Activated CD8-positive, alpha-beta memory T cell treated with anti-CD3 and anti-CD28 coated beads for 24 hours (primary cell): Measurements from ENCODE around the gene COL1A2.
A peak's percentile ranks its signal among the peaks of the same experiment; 100 is the strongest.

Source experiments
- DNase-seq: peaks from one replicate; pipeline ENCODE4 v3.0.0-alpha.2; 2020

Gene COL1A2

DNA sequence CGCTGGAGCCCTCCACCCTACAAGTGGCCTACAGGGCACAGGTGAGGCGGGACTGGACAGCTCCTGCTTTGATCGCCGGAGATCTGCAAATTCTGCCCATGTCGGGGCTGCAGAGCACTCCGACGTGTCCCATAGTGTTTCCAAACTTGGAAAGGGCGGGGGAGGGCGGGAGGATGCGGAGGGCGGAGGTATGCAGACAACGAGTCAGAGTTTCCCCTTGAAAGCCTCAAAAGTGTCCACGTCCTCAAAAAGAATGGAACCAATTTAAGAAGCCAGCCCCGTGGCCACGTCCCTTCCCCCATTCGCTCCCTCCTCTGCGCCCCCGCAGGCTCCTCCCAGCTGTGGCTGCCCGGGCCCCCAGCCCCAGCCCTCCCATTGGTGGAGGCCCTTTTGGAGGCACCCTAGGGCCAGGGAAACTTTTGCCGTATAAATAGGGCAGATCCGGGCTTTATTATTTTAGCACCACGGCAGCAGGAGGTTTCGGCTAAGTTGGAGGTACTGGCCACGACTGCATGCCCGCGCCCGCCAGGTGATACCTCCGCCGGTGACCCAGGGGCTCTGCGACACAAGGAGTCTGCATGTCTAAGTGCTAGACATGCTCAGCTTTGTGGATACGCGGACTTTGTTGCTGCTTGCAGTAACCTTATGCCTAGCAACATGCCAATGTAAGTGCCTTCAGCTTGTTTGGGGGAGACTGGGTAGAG lies at the start of gene COL1A2:
COL1A2 (plus strand) TSS at position 459 of the 704 bp plus-strand sequence; CDS start at position 596, 137 bp downstream.
- peak; percentile 61 for DNase-seq

DNA sequence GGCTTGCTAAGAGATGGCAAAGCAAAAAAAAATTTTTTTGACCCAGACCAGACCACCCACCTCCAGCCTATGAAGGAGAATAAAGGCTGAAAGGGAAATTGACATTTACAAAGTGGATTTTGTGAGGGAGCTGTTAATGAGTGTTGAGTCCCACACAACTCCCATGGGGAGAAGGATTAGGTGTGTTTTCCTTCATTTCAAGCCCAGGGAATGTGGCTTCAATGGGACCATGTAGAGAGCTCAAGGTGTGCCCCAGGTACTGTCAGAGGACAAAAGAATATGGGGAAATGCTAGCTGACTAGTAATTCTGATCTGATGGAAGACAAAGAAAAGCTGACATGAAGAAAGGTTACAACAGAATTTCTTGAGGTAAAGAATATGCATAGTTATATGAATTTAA lies 48.8 kb upstream of the COL1A2 start:
- no peak for DNase-seq

DNA sequence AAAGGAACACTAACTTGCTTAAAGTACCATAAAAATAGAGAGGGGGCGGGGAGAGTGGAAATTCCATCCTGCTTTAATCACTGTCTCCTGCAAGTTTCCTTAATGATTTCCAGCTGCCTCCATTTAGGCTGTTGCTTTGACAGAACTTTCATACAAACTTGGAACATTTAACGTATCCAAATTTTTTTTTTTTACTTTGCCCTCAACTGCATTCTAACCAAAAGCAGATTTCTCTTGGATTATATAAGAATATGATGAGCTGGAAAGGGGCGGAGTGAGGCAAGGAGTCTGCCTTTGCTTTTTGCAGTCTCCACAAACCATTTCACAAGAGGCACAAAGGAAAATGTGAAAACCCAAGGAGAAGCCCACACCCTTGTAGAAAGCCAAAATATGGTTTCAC lies 46.6 kb upstream of the COL1A2 start:
- no peak for DNase-seq

DNA sequence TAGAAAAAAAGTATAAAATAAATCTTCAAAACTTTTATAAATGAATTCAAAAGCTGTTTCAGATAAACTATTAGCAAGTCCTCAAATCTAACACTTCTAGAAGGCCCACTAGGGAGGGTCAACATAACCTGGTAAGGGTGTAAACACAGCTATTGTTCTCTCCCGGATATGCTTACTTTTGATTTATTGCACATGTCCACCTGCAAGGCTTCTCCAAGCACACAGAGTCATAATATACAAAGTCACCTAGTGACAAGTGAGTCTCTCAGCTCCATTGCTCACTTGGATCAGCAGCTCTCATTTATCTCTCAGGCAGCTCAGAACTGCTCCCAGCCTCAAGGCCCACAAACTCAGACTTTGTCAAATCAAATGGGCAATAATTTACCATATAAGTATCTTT lies 44.0 kb upstream of the COL1A2 start:
- DNase-seq = no peak

DNA sequence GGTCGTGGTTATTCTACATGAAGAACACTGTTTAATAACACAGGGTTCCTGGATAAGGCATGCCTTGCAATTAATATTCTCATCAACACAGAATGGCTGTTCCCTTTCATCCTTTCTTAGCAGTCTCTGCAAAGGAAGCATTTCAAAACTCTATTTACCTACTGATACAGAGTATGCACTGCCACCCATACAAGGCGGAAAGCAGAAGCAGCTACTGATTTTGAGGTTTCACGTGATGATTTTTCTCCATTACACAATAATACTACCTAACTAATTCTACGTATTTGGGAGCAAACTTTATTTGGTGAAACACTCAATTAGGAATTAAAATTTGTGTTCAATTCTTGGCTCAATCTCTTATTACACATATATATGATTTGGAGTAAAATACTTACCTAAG lies 43.0 kb upstream of the COL1A2 start:
- DNase-seq = no peak

DNA sequence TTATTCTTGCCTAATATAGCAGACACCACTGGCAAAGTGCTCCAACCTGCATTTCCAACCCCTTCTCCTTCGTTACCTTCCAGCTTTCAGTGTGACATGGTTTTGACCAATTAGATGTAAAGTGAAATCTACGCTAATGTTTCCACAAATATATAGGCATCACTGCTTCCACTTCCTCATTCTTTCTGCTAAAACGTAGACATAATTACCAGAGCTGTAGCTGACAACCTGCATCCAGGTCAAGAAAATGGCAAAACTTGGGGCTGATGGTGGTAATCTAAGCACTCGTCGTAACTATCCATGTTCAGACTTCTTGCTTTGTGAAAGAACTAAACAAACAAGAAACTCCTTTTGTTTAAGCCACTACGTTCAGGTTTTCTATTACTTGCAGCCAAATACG lies 41.8 kb upstream of the COL1A2 start:
- DNase-seq = no peak

DNA sequence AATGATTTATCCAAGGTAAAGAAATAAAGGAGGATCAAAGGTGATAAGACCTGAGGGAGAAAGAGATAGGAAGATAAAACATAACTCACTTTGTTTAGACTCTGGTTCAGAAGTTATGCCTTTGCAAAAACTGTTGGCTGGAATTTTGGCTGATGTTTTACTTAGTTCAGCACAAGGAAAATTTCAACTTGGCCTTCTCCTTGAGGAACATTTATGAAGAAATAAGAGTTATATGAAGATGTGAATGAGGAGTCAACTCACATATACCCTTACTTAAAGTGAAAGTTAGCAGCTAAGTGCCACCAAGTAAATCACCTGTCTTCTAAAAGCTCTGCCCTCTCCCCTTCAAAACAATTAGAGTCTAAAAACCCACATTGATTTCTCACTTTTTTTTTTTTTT lies 39.7 kb upstream of the COL1A2 start:
- no peak for DNase-seq

DNA sequence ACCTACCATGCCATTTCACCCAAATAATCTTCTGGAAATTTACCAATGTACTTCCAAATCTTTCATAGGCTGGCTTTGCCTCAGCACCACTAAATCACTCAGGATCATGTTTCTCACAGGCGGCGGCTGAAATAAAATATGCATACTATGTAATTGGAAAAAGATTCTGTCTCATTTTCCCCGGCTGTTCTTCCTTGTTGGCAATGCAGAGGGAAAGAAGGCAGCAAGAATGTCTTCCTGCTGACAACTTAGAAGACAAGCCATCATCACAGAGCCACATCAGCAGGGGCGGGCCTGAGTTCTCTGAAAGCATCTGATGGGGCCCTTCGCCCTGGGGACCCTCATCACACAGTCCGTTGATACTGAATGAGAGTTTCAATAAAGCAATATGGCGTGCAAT lies 39.2 kb upstream of the COL1A2 start:
- no peak for DNase-seq

DNA sequence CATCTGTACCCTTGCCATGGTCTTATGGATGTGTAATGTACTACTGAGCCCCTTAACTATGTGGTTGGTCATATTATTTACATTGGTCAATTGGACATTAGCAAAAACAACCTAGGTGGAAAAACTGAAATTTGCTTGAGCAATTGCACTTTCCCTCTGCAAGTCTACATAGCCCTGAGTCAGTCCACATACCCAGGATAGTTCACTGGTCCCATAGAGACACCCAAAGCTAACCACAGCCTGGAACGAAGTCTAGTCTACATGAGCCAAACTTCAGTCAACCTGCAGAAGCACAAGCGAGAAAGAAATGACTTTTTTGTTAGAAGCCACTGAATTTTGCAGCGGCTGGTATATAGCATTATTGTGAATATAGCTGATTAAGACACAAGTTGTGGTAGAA lies 37.6 kb upstream of the COL1A2 start:
- no peak for DNase-seq

DNA sequence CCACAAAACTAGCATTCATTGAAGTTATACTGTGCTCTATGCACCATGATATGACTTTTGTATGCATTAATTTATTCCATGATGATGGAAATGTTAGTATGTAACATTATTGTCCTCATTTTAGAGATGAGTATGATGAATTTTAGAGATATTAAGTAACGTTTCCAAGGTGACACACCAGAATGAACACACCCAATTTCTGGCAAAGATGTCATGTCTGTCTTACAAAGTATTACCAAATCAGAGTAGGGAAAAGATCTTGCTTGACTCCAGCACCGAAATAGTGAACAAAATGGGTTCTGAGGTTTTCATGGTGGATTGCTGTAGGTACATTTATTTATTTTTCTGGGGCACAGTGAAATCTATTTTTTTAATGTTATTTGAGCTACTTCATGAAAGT lies 33.8 kb upstream of the COL1A2 start:
- DNase-seq = no peak

DNA sequence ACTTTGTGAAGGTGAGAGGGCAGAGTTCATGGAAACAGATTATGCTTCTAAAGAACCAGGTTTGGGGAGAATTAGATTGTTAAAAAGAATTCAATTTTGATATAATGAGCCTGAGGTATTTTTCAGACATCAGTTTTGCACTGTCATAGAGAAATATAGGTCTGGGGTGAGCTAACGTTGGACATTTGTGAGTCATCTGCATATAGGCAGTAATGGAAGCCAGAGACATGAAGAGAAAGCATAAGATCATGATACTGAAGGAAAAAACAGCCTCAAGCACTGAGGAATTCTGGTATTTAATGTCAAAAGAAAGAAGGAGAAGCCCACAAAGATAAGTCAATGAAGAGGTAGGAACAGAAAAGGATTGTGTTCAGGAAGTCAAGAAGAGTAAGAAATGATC lies 32.4 kb upstream of the COL1A2 start:
- no peak for DNase-seq

DNA sequence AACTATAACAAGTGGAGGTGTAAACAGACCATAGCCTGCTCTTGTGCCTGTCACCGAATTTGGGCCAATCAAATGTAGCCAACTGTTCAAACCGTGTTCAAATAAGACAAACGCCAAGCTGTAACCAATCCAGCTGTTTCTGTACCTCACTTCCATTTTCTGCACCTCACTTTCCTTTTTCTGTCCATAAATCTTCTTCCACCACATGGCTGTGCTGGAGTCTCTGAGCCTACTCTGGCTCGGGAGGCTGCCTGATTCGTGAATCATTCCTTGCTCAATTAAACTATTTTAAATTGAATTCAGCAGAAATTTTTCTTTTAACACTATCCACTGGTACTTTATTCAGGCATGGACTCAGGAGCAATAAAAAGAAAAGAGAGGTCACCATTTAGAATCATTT lies 29.9 kb upstream of the COL1A2 start:
- DNase-seq = no peak

DNA sequence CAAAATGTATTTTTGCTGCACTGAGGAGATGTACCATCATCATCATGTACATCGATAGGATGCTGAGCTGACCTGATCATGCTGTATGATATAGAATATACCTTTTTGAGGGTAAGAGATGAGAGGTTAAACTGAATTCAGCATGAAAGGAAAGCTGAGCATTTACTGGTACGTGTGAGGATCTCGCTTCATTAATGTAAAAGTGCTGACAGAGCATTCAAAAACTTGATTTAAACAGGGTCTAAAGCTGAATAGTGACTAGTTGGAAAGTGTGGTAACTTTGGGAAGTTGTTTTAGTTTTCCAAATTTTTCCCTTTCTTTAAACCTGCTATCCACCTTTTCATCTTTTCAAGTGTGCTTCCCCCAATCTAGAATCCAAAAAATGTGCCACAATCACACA lies 28.5 kb upstream of the COL1A2 start:
- no peak for DNase-seq

DNA sequence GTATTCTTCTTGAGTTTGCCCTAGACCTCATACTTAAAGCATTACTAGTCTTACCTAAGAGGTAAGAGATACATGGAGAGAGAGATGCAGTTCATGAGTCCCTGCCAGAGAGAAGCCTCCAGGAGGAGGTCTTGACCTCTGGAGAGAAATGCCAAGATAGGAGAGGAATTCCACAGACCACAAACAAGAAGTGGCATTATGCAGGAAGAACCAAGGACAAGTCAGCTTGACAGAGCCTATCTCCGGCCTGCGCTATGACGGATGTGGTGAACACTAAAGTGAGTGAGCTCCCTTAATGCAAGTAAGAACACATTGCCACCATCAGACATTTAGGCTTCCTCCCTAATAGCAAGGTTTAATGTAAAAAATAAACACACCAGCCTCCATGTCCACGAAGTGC lies 27.9 kb upstream of the COL1A2 start:
- DNase-seq = no peak

DNA sequence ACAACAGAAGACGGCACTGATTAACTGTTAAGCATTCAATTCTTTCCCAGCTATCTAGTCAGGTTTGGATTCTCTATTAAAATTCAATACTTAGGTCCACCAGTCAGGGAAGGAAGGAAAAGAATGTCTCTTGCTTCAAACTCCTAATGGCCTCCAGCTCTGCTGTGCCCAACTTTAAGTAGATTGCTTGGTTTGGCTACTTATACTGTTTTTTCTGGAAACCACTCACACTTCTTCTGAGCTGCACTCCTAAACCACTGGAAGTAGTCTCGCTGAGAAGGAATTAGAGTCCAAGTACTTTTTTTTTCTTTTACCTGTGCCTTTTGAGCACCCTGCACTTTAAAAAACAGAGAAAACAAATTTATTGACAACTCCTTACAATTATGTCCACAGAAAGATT lies 26.7 kb upstream of the COL1A2 start:
- no peak for DNase-seq

DNA sequence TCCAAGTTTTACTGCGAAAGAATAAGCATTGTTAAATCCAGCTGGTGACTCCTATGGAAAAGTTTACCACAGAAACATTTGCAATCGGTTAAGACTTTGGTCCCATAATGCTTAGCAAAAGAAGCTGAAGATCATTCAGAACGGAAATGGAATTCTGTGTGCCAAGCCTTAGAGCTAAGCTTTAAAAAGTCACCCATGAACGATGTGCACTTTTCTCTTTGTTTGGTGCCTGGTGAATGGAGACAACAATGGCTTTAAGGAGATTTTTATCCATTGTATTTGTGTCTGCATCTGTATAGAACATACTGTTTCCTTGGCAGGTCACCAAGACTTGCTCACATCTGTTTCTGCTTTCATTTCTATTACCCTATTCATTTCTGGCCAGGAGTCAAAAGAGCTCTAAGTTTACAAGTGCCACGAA lies 26.3 kb upstream of the COL1A2 start:
- no peak for DNase-seq

DNA sequence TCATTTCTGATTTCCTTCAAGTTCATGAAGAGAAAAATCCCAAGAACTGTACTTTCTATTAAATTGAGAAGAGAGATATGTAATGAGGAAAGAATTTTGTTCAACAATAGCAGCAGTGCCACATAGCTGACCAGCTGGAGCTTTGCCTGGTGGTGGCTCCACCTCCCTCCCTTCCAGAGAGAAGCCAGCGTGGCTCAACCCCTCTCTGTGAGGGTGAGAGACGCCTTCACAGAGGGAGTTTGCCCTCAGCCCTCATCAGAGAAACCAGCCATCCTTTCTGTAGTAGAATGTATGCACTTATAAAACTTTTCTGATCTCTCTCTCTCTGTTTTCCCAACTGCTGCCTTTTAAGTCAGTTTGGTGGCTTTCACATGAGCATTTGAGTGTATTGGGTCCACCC lies 20.5 kb upstream of the COL1A2 start:
- no peak for DNase-seq

DNA sequence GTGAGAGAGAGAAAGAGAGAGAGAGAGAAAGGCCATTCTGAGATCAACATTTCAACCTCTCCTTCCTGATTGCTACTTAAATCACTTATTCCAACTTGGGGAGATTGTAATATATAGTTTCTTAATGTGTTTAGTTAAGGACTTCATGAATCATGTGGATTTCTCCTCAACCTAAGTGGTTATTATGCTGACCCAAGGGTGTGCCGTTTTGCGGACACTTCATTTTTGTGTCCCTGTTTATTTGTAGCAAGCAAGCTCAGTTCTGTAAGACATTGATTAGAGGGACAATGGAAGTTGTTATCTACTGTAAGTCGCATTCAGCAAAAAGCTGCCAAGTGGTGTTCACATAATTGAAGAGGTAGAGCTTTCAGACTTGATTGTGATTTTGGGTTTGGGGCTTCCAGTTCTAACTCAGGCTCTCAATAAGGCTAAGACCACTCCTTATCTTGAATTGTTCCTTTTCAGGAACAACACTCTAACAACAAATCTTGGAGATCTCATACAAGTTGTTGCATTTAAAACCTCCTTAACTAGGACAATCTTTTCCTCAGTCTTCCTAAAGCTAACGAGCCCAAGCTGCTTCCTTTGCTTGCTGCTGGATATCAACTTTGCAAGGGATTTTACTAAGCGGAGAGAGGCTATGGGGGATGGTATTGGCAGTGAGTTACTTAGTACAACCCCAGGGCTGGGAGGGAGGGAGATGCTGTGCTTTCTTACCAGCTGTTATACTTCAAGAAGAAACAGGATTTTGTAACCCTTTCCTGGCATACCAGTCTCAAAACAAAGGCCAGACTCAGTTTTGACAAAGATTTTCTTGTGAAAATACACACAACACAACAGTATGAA lies 19.8 kb upstream of the COL1A2 start:
- no peak for DNase-seq

DNA sequence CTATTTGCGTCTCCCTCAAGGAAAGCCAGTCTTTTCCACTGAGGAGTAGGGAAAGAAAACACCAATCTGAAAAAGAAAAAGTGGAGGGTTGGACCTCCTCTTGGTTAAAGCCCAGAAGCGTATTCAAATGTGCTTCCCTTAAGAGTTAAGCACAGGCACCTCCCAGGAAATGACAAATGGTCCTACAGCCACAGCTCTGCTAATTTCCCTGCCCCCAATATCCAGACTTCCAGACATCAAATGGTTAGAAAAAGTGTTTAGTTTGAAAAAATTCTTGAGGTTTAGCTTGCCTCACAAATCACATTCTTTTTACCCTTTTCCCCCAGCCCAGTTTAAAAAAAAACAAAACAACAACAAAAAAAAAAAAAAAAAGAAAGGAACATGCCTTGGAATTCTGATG lies 19.0 kb upstream of the COL1A2 start:
- no peak for DNase-seq

DNA sequence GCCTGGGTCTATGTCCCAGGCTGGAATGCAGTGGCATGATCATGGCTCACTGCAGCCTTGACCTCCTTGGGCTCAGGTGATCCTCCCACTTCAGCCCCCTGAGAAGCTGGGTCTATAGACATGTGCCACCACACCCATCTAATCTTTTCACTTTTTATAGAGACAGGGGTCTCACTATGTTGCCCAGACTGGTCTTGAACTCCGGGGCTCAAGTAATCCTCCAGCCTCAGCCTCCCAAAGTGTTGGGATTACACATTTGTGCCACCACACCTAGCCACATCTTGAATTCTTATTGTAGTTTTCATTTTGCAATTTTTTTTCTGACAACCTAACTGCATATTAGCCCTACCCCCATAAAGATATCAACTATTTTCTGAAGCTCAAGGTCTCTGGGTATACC lies 18.4 kb upstream of the COL1A2 start:
- DNase-seq = no peak

DNA sequence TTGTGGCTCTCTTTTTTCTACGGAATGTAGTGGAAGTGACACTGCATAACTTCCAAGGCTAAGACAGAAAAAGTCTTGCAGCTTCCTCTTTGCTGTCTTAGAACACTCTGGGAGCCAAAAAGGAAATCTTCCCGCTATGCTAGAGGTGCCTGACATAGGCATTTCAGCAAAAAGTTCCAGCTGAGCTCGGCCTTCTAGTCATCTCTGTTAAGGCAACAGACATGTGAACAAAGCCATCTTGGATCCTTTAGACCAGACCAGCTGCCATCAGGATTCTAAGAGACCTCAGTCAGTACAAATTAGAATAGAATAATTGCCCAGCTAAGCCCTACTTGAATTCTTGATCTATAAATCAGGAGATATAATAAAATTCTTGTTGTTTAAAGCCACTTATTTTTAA lies 16.3 kb upstream of the COL1A2 start:
- DNase-seq = no peak

DNA sequence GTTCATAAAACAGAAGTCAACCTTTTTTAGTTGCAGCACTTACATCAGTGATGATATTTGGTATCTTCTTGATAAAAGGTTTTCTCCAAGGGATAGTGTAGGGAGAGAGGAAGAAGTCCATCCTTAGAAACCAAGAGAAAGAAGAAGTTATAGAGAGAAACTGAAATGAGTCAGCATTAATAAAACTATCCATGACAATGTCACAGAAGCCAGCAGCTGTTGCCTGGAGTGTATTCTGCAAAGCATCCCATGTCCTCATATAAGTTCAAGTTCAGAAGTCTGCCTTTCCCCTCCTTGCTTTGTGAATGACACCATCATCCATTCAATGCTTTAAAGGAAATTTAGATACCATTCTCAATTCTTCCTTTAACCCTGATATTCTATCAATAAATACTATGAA lies 14.4 kb upstream of the COL1A2 start:
- no peak for DNase-seq

DNA sequence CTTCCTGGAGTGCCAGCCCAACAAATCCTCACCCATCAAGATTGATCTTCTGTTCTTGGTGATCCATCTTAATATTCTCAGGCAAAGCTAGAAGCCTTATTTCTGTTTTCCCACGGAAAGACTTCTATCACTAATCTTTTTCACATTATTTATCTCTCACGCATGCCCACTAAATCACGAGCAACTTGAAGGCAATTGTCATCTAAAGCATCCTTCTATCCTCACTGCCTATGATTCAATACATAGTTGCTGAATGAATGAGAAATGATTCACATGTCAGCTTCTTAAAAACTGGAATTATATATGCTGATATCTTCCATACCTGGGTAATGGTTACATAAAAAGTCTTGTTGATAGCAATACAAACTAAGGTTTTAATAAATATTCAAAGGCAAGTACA lies 12.6 kb upstream of the COL1A2 start:
- DNase-seq = no peak

DNA sequence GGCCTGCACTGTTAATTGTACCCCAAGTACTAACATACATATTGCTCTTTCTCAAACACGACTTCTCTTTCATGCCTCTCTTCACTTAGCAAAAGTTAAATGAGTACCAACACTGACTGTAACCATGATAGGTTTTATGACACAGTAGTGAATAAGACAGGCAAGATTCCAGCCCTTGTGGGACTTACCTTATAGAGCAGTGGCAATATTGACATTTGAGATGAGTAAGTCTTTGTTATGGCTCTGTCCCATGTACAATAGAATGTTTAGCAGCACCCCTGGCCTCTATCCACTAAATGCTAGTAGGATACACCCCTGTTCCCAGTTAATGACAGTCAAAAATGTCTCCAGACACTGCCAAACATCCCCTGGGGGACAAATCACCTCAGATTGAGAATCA lies 11.9 kb upstream of the COL1A2 start:
- DNase-seq = no peak

DNA sequence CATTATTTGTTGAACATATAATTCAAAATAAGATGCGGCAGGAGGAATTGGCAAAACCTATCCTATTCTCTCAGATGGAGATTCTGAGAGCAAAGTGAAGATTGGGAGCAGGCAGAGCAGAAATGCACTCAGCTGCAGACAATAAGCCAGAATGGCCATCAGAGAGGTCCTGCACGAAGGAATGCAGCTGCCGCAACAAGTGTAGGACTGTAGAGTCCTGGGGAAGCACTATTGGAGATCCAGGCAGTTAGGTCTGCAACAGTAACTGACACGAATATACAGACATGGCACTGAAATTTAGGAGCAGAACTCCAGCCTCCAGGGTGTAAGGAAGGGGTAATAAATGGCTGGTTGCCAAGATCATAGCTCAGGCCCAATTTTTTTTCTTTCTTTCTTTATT lies 10.4 kb upstream of the COL1A2 start:
- DNase-seq = no peak
